Endothelial cell of umbilical vein (primary cell): ENCODE measurements around the gene ZNF783. TPM values are rescaled to one million over a fixed set of nuclear protein-coding genes. Genes with fewer than 3 reads are reported as not detected.

Experiments
- BruUV-seq: library from RNA; stranded (reverse); fragments of 400-500 nt; replicated peaks from 2 replicates; lab custom pipeline; 2021; lab: Mats Ljungman, UMichigan
- CTCF ChIA-PET: fragments of 300-600, 350-600 bp; sonication (Branson Sonifier 250); formaldehyde crosslinking; loops from one replicate; lab custom pipeline; 2021; ENCODE audit warnings: antibody characterized with exemption, inconsistent platforms; lab: Charles Lee
- POLR2A ChIA-PET: fragments of 300-600, 350-600 bp; sonication (Branson Sonifier 250); formaldehyde crosslinking; loops from one replicate; lab custom pipeline; 2021; ENCODE audit warnings: antibody characterized with exemption, inconsistent platforms; lab: Charles Lee
- DNase-seq: peaks from one replicate; pipeline ENCODE4 v3.0.0-alpha.2; 2011; ENCODE audit warnings: low read depth, low spot score
- FAIRE-seq: peaks from 2 replicates; lab custom pipeline; 2011; peaks lifted over from hg19 to GRCh38; lab: Jason Lieb, UNC
- H2AFZ ChIP-seq: 2 replicates; pipeline ENCODE4 v1.6.0; 2012; ENCODE audit warnings: low read depth, low read length, control low read depth, inconsistent platforms
- H3K27ac ChIP-seq: 2 replicates; pipeline ENCODE4 v1.5.1; 2011; ENCODE audit warnings: low read depth, mild to moderate bottlenecking, control low read depth, low read length, moderate library complexity; ENCODE audit not compliant: insufficient read depth
- H3K27me3 ChIP-seq, 2 experiments: 2 replicates each; pipeline versions ENCODE4 v1.6.0 to v1.6.1; 2011; ENCODE audit warnings: low read length in 2 of 2, mixed read lengths in 1 of 2; ENCODE audit not compliant: control insufficient read depth in 2 of 2, insufficient read depth in 2 of 2
- H3K36me3 ChIP-seq, 2 experiments: 2 replicates in 1 of 2; 3 replicates in 1 of 2; pipeline ENCODE4 v1.5.1; 2011; ENCODE audit warnings: low read length in 2 of 2, mild to moderate bottlenecking in 1 of 2, moderate library complexity in 1 of 2; ENCODE audit not compliant: control insufficient read depth in 2 of 2, insufficient read depth in 2 of 2; ENCODE audit errors: extremely low read depth in 1 of 2
- H3K4me1 ChIP-seq: 3 replicates; pipeline ENCODE4 v1.5.1; 2011; ENCODE audit warnings: mild to moderate bottlenecking, low read length; ENCODE audit not compliant: control insufficient read depth, insufficient read depth; ENCODE audit errors: extremely low read depth
- H3K4me2 ChIP-seq: 2 replicates; pipeline ENCODE4 v1.6.1; 2011; ENCODE audit warnings: low read length, control low read depth, mixed read lengths; ENCODE audit not compliant: insufficient read depth
- H3K4me3 ChIP-seq, 3 experiments: fragments of 200-600 bp in 1 of 3; sonication (generic), shearing (Covaris generic) in 1 of 3; replicated peaks in 1 of 3; 2 replicates each; pipeline ENCODE4 v1.5.1; 2011 to 2016; ENCODE audit warnings: control low read depth in 3 of 3, low read length in 3 of 3, mild to moderate bottlenecking in 2 of 3, inconsistent platforms in 1 of 3, low read depth in 1 of 3, moderate library complexity in 1 of 3; ENCODE audit not compliant: insufficient read depth in 1 of 3
- H3K79me2 ChIP-seq: 2 replicates; pipeline ENCODE4 v1.6.0; 2012; ENCODE audit warnings: low read length, inconsistent platforms; ENCODE audit not compliant: control insufficient read depth, insufficient read depth
- H3K9ac ChIP-seq: replicated peaks from 2 replicates; pipeline ENCODE3; 2011; ENCODE audit warnings: low read length, control low read depth; ENCODE audit not compliant: insufficient read depth; ENCODE audit errors: extremely low read depth
- H3K9me1 ChIP-seq: replicated peaks from 3 replicates; pipeline ENCODE4 v1.6.0; 2011; ENCODE audit warnings: mild to moderate bottlenecking, low read length; ENCODE audit not compliant: control insufficient read depth, insufficient read depth; ENCODE audit errors: extremely low read depth
- H3K9me3 ChIP-seq: replicated peaks from 2 replicates; pipeline ENCODE4 v1.5.1; 2012; ENCODE audit warnings: low read length, inconsistent platforms; ENCODE audit not compliant: control insufficient read depth, insufficient read depth
- H4K20me1 ChIP-seq: replicated peaks from 2 replicates; pipeline ENCODE3; 2011; ENCODE audit warnings: mild to moderate bottlenecking, low read length; ENCODE audit not compliant: control insufficient read depth, insufficient read depth; ENCODE audit errors: extremely low read depth
- EZH2 ChIP-seq: IDR thresholded peaks from 2 replicates; pipeline ENCODE4 v1.6.1; 2012; ENCODE audit warnings: borderline replicate concordance, low read depth, mild to moderate bottlenecking, moderate library complexity, low read length, inconsistent platforms; ENCODE audit not compliant: severe bottlenecking
- FOS ChIP-seq: IDR thresholded peaks from 2 replicates; pipeline ENCODE4 v1.6.1; 2011; ENCODE audit warnings: mild to moderate bottlenecking, low read length, moderate library complexity, borderline replicate concordance; ENCODE audit not compliant: insufficient read depth
- GATA2 ChIP-seq: IDR thresholded peaks from 2 replicates; pipeline ENCODE4 v1.7.0; 2011; ENCODE audit warnings: low read depth, mild to moderate bottlenecking, moderate library complexity, mixed read lengths, low read length; ENCODE audit not compliant: insufficient read length, insufficient read depth
- JUN ChIP-seq: IDR thresholded peaks from 2 replicates; pipeline ENCODE4 v1.6.1; 2011; ENCODE audit warnings: borderline replicate concordance, low read depth; ENCODE audit not compliant: insufficient read length, insufficient read depth
- MYC ChIP-seq: IDR thresholded peaks from one replicate; pipeline ENCODE4 v1.6.1; 2011; ENCODE audit warnings: mild to moderate bottlenecking, low read depth, low read length
- POLR2A ChIP-seq: IDR thresholded peaks from 2 replicates; pipeline ENCODE4 v1.6.1; 2012; ENCODE audit warnings: low read depth, mild to moderate bottlenecking, control low read depth, low read length
- POLR2AphosphoS5 ChIP-seq: IDR thresholded peaks from 2 replicates; pipeline ENCODE4 v1.6.1; 2012; ENCODE audit warnings: low read depth, mild to moderate bottlenecking, control low read depth, low read length, moderate library complexity; ENCODE audit not compliant: insufficient read depth
- dilution Hi-C: fragments of 300-500 bp; cut with MboI; formaldehyde crosslinking; loops from one replicate; pipeline ENCODE4 v1.15.0; 2019; ENCODE audit warnings: low sequenced_read_pairs; ENCODE audit not compliant: extremely low pct_ligation_motif_present
- intact Hi-C: fragments of 100-400 bp; cut with micrococcal nuclease; formaldehyde crosslinking; loops from one replicate; pipeline ENCODE4 v1.10.0; 2022
- polyA plus RNA-seq, 4 experiments: library from polyadenylated mRNA; depleted of rRNA in 3 of 4; stranded (reverse) in 3 of 4; unstranded in 1 of 4; fragments of >200 nt; gene quantifications; 2 replicates each; pipeline versions ENCODE4 v1.2.1 to v1.2.3, GENCODE V29; 2011 to 2012; ENCODE audit warnings: missing spikeins in 1 of 4
- total RNA-seq: library from RNA; stranded (reverse); gene quantifications from 2 replicates; pipeline ENCODE4 v1.2.3, GENCODE V29; 2021
- TF ChIP-seq, protein P1 (sequence below), 2 donors: IDR thresholded peaks; 1 replicate in 1 of 2; 2 replicates in 1 of 2; pipeline ENCODE4 v1.5.1; 2011; ENCODE audit warnings: low read length in 2 of 2, mild to moderate bottlenecking in 2 of 2, moderate library complexity in 2 of 2, control low read depth in 1 of 2, inconsistent platforms in 1 of 2, low read depth in 1 of 2; ENCODE audit not compliant: insufficient read depth in 1 of 2; ENCODE audit errors: extremely low read depth in 1 of 2
- TF ChIP-seq, protein P2 (sequence below): IDR thresholded peaks from 2 replicates; pipeline ENCODE4 v1.6.1; 2011; ENCODE audit not compliant: insufficient read depth, insufficient read length

ZNF783 gene
- total and polyA plus RNA-seq, 2 donors (not counting 3 experiments of a cell fraction or from before 2014, with no cell fraction given), result 7.3 to 9.8 TPM

DNA sequence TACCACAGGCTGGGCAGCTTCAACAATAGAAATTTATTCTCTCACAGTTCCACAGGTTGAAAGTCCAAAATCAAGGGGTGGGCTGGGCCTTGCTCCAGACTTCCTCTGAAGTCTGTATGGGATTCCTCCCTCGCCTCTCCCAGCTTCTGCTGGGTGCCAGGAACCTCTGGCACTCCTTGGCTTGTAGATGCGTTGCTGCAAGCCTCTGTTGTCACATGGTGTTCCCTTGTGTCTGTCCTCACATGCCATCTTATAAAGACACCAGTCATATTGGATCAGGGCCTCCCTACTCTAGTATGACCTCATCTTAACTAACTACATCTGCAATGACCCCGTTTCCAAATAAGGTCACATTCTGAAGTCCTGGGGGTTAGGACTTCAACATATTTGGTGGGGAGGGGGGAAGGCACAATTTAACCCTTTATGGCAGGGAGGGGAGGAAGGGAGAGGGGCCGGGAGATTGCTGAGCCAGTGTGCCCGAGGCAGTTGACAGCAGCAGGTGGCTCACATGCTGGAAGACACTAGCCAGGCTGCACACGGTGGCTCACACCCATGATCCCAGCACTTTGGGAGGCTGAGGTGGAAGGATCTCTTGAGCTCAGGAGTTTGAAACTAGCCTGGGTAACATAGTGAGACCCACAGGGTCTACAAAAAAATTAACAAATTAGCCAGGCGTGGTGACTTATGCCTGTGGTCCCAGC, 47.8 kb upstream of the ZNF783 start:
- dilution Hi-C loops (no loop called here), intact Hi-C loops (no loop called here)
- BruUV-seq, result no TSS peak
- Histone ChIP-seq H4K20me1 (no peaks in the 10 kb centered on the region), H3K4me1 (peaks cover 3% of the 10 kb centered on the region), H3K9me3 (no peaks in the 10 kb centered on the region), H3K9me1 (no peaks in the 10 kb centered on the region), H3K27ac (no peak overlapping the region), H3K4me3 (no peak overlapping the region), H3K36me3 (peaks cover 24 to 49% of the 10 kb centered on the region in 2 experiments), H2AFZ (no peak overlapping the region), H3K4me2 (no peak overlapping the region), H3K79me2 (no peaks in the 10 kb centered on the region), H3K27me3 (no peaks in the 10 kb centered on the region), H3K9ac (no peak overlapping the region)
- no peak for TF ChIP-seq MYC
- no peak for TF ChIP-seq FOS
- no peak for TF ChIP-seq JUN
- ChIA-PET POLR2A (no interaction called here), CTCF (interaction anchor here (1.4 kb wide), 1 partner anchor 19 kb away, joined by 6 read pairs; the partner anchor contains the start of gene ZNF282)
- no peak for DNase-seq
- no peak for FAIRE-seq

DNA sequence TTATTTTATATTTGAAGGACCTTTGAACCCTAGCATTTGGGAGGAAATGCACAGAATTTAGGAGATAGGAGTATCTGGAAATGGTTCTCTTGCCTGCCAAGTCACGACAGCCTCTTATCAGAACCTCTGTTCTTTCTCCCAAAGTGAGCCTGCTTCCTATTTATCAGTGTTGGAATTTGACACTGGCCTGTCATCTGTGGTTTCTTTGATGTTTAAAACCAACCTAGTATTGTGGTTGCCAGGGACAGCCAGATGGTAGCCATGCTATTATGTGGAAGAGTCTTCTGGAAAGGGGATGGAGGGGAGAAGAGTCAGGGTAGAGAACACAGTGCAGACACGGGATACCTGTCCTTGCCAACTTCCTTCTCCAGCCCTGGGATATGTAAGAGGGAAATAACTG, 45.6 kb upstream of the ZNF783 start:
- no peak overlapping the region for H2AFZ ChIP-seq
- H3K27me3 ChIP-seq, result no peaks in the 10 kb centered on the region
- H3K9me1 ChIP-seq, result no peaks in the 10 kb centered on the region
- intact Hi-C loops, result no loop called here
- ChIA-PET POLR2A (no interaction called here), CTCF (no interaction called here)
- no peak overlapping the region for H3K4me3 ChIP-seq
- BruUV-seq, result no TSS peak
- H3K4me1 ChIP-seq, result no peaks in the 10 kb centered on the region
- no peaks in the 10 kb centered on the region for H3K9me3 ChIP-seq
- dilution Hi-C loops, result no loop called here
- TF ChIP-seq JUN, result no peak
- TF ChIP-seq POLR2AphosphoS5, result no peak
- no peak for TF ChIP-seq POLR2A
- TF ChIP-seq GATA2, result no peak
- TF ChIP-seq FOS, result no peak
- TF ChIP-seq, protein P1, sequence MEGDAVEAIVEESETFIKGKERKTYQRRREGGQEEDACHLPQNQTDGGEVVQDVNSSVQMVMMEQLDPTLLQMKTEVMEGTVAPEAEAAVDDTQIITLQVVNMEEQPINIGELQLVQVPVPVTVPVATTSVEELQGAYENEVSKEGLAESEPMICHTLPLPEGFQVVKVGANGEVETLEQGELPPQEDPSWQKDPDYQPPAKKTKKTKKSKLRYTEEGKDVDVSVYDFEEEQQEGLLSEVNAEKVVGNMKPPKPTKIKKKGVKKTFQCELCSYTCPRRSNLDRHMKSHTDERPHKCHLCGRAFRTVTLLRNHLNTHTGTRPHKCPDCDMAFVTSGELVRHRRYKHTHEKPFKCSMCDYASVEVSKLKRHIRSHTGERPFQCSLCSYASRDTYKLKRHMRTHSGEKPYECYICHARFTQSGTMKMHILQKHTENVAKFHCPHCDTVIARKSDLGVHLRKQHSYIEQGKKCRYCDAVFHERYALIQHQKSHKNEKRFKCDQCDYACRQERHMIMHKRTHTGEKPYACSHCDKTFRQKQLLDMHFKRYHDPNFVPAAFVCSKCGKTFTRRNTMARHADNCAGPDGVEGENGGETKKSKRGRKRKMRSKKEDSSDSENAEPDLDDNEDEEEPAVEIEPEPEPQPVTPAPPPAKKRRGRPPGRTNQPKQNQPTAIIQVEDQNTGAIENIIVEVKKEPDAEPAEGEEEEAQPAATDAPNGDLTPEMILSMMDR (IDR thresholded peaks at IDR 0.05; ENCODE audit: extremely low read depth in 1 of 2, insufficient read depth in 1 of 2, low read depth in 1 of 2, low read length in 2 of 2), result no peak
- TF ChIP-seq, protein P2, sequence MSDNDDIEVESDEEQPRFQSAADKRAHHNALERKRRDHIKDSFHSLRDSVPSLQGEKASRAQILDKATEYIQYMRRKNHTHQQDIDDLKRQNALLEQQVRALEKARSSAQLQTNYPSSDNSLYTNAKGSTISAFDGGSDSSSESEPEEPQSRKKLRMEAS, result no peak
- no peak for TF ChIP-seq MYC
- no peak for TF ChIP-seq EZH2
- DNase-seq, result no peak
- peaks cover 18 to 40% of the 10 kb centered on the region in 2 experiments for H3K36me3 ChIP-seq
- H4K20me1 ChIP-seq, result no peaks in the 10 kb centered on the region
- H3K4me2 ChIP-seq, result no peak overlapping the region
- no peak overlapping the region for H3K27ac ChIP-seq
- no peak overlapping the region for H3K9ac ChIP-seq
- H3K79me2 ChIP-seq, result no peaks in the 10 kb centered on the region
- FAIRE-seq, result no peak
